Right lobe of liver (tissue), 6 donors: ENCODE results near the gene ANKRD37. TPM values are rescaled to one million over a fixed set of nuclear protein-coding genes. Genes with fewer than 3 reads are reported as not detected.
A peak's percentile ranks its signal among the peaks of the same experiment; 100 is the strongest.

Source experiments
- ATAC-seq, 4 donors: fragments of 200-7000 bp; cut with Tn5 transposase; one replicate each; pipeline ENCODE4 v1.9.1; 2020; ENCODE audit warnings: mild to moderate bottlenecking in 4 of 4, moderate library complexity in 4 of 4
- DNase-seq, 3 donors: peaks; one replicate each; pipeline ENCODE4 v3.0.0-alpha.2; 2020
- H3K27ac ChIP-seq, 3 donors: fragments of 200-600 bp; one replicate each; pipeline ENCODE4 v1.8.0; 2022
- H3K27me3 ChIP-seq, 2 donors: fragments of 200-600 bp; one replicate each; pipeline ENCODE4 v1.8.0; 2022
- H3K36me3 ChIP-seq, 4 donors: fragments of 200-600 bp; sonication (generic) in 1 of 4; one replicate each; pipeline versions ENCODE4 v1.5.1 to v1.8.0; 2017 to 2022; ENCODE audit warnings: control low read depth in 1 of 4
- H3K4me1 ChIP-seq, 4 donors: fragments of 200-600 bp; sonication (generic) in 1 of 4; one replicate each; pipeline versions ENCODE4 v1.5.1 to v1.8.0; 2017 to 2022; ENCODE audit warnings: control low read depth in 1 of 4
- H3K4me3 ChIP-seq, 3 donors: fragments of 200-600 bp; one replicate each; pipeline ENCODE4 v1.8.0; 2022
- H3K9me3 ChIP-seq, 4 donors: fragments of 200-600 bp; sonication (generic) in 1 of 4; one replicate each; pipeline versions ENCODE4 v1.5.1 to v1.8.0; 2017 to 2022; ENCODE audit warnings: control low read depth in 1 of 4
- POLR2A ChIP-seq: fragments of 450-650 bp; IDR thresholded peaks from one replicate; pipeline ENCODE4 v1.6.1; 2017; ENCODE audit warnings: antibody characterized with exemption, mild to moderate bottlenecking
- WGBS: methylation state at CpG from one replicate; pipeline ENCODE4 v1.1.6; 2018; ENCODE audit warnings: low coverage, low lambda C conversion rate; ENCODE audit not compliant: insufficient coverage; ENCODE audit errors: missing lambda C conversion rate; 5-methylcytosine and 5-hydroxymethylcytosine counted together
- intact Hi-C, 2 donors: fragments of 100-400 bp; cut with DNase I; formaldehyde crosslinking; loops; one replicate each; pipeline versions ENCODE4 v1.11.2 to v1.14.1; 2022
- total RNA-seq, 6 experiments: library from RNA; depleted of rRNA in 2 of 6; stranded (reverse); fragments of >200 nt in 2 of 6; fragmentation: NEBNext Ultra II Directional in 3 of 6; extraction: Animal tissue kit (Norgen Biotek cat#: 25700) in 3 of 6; gene quantifications; one replicate each; pipeline versions ENCODE4 v1.1.0 to v1.2.4, GENCODE V29; 2016 to 2023
- TF ChIP-seq, protein P1 (sequence below), 4 donors: fragments of 200-600 bp in 3 of 4; fragments of 450-650 bp in 1 of 4; IDR thresholded peaks; one replicate each; pipeline versions ENCODE4 v1.5.1 to v1.8.0; 2016 to 2022; ENCODE audit warnings: antibody characterized with exemption in 4 of 4, mild to moderate bottlenecking in 2 of 4
- donor health status: DM: no; HTN: yes; CAD: no.
- donor health status: DM: no; HTN: no; CAD: no.
- donor health status: DM: no; HTN: no; CAD: no.
- donor health status: DM: no; HTN: yes; CAD: no.
- donor health status: DM: no; HTN: yes; CAD: no.

The ANKRD37 gene
- total RNA-seq, 6 experiments from 2014 or later: 3.9 to 19.0 (median 6.0) TPM

GRCh38 chr4:185374027-185374426 lies 22.6 kb upstream of the ANKRD37 start:
- no peaks in the 10 kb centered on the region for H3K36me3 ChIP-seq
- intact Hi-C loops: no loop called here
- 77% methylated on average over 7 of the region's 7 CpGs for WGBS
- H3K4me1 ChIP-seq: no peaks in the 10 kb centered on the region
- H3K4me3 ChIP-seq: no peak overlapping the region
- H3K27ac ChIP-seq: no peak overlapping the region
- DNase-seq (no peak), ATAC-seq (no peak)
- TF ChIP-seq POLR2A: no peak
- TF ChIP-seq, protein P1, sequence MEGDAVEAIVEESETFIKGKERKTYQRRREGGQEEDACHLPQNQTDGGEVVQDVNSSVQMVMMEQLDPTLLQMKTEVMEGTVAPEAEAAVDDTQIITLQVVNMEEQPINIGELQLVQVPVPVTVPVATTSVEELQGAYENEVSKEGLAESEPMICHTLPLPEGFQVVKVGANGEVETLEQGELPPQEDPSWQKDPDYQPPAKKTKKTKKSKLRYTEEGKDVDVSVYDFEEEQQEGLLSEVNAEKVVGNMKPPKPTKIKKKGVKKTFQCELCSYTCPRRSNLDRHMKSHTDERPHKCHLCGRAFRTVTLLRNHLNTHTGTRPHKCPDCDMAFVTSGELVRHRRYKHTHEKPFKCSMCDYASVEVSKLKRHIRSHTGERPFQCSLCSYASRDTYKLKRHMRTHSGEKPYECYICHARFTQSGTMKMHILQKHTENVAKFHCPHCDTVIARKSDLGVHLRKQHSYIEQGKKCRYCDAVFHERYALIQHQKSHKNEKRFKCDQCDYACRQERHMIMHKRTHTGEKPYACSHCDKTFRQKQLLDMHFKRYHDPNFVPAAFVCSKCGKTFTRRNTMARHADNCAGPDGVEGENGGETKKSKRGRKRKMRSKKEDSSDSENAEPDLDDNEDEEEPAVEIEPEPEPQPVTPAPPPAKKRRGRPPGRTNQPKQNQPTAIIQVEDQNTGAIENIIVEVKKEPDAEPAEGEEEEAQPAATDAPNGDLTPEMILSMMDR (IDR thresholded peaks at IDR 0.05): no peak
- no peaks in the 10 kb centered on the region for H3K9me3 ChIP-seq
- H3K27me3 ChIP-seq: no peaks in the 10 kb centered on the region

- Histone ChIP-seq H3K27me3 (no peaks in the 10 kb centered on the region), H3K36me3 (no peaks in the 10 kb centered on the region), H3K4me3 (no peak overlapping the region), H3K9me3 (no peaks in the 10 kb centered on the region), H3K4me1 (peaks cover 0 to under 1% (median 0%) of the 10 kb centered on the region in 4 donors), H3K27ac (no peak overlapping the region)
- WGBS: 51% methylated on average over 6 of the region's 6 CpGs
- DNase-seq (no peak), ATAC-seq (peak in 1 of 4 donors; percentile 28)
- TF ChIP-seq, protein P1 (IDR thresholded peaks at IDR 0.05): no peak
- no peak for TF ChIP-seq POLR2A
- intact Hi-C loops: no loop called here
Measured at GRCh38 chr4:185374573-185374972, 22.1 kb upstream of the ANKRD37 start.

- no peak overlapping the region for H3K4me3 ChIP-seq
- TF ChIP-seq, protein P1 (IDR thresholded peaks at IDR 0.05): no peak
- no peak for TF ChIP-seq POLR2A
- H3K9me3 ChIP-seq: no peaks in the 10 kb centered on the region
- ATAC-seq: no peak
- intact Hi-C loops: no loop called here
- WGBS: 82% methylated on average over 6 of the region's 6 CpGs
- DNase-seq: no peak
- no peaks in the 10 kb centered on the region for H3K27me3 ChIP-seq
- no peaks in the 10 kb centered on the region for H3K36me3 ChIP-seq
- H3K27ac ChIP-seq: no peak overlapping the region
- peaks cover 0 to 19% (median 0%) of the 10 kb centered on the region in 4 donors for H3K4me1 ChIP-seq
Measured at GRCh38 chr4:185378264-185378663, 18.4 kb upstream of the ANKRD37 start.

GRCh38 chr4:185379326-185380295 lies 17.0 kb upstream of the ANKRD37 start:
- no peaks in the 10 kb centered on the region for H3K36me3 ChIP-seq
- intact Hi-C loops: no loop called here
- peak overlapping the region; percentile 20 to 81 (median 80) for H3K27ac ChIP-seq
- H3K4me3 ChIP-seq: no peak overlapping the region
- no peaks in the 10 kb centered on the region for H3K27me3 ChIP-seq
- ATAC-seq (peak in 3 of 4 donors; percentile 10 to 35 (median 31)), DNase-seq (no peak)
- TF ChIP-seq, protein P1 (IDR thresholded peaks at IDR 0.05): no peak
- no peak for TF ChIP-seq POLR2A
- no peaks in the 10 kb centered on the region for H3K9me3 ChIP-seq
- H3K4me1 ChIP-seq: peaks cover 0 to 19% (median 0%) of the 10 kb centered on the region in 4 donors
- 60% methylated on average over 5 of the region's 13 CpGs for WGBS
